ENCODE data around the gene RHCG.

GRCh38 chr15:89444241-89445225 lies 51.9 kb downstream of the RHCG start:
- TF ChIP-seq POLR2A (IDR thresholded peaks at IDR 0.05; ENCODE audit: extremely low read depth, insufficient read length), result no peak
- TF ChIP-seq CTCF (IDR thresholded peaks at IDR 0.05; ENCODE audit: low read depth, low read length), result no peak
- no peak for TF ChIP-seq MAX (IDR thresholded peaks at IDR 0.05; ENCODE audit: low read depth, low read length)

All from NB4 (cell line).